PC-3 (cell line): ENCODE results near the gene C17orf67. TPM values are rescaled to one million over a fixed set of nuclear protein-coding genes. Genes with fewer than 3 reads are reported as not detected.

Experiments used
- ATAC-seq: fragments of 200-7000 bp; cut with Tn5 transposase; 2 replicates; pipeline ENCODE4 v1.9.1; 2020; ENCODE audit warnings: mild to moderate bottlenecking, moderate library complexity
- BruUV-seq: library from RNA; stranded (reverse); fragments of 400-500 nt; replicated peaks from 2 replicates; lab custom pipeline; 2021; lab: Mats Ljungman, UMichigan
- CTCF ChIA-PET: fragments of 300-600 bp; sonication (Branson Sonifier 250); formaldehyde crosslinking; loops from one replicate; lab custom pipeline; 2022; ENCODE audit warnings: antibody characterized with exemption; lab: Charles Lee
- POLR2A ChIA-PET: fragments of 300-600 bp; sonication (Branson Sonifier 250); formaldehyde crosslinking; loops from one replicate; lab custom pipeline; 2022; ENCODE audit warnings: antibody characterized with exemption; ENCODE audit not compliant: unreplicated experiment; lab: Charles Lee
- DNase-seq: peaks from one replicate; pipeline ENCODE4 v3.0.0-alpha.2; 2015
- H2AFZ ChIP-seq: fragments of 300-600 bp; sonication (generic); 2 replicates; pipeline ENCODE4 v1.6.0; 2016; ENCODE audit warnings: antibody characterized with exemption, low read length
- H3F3A ChIP-seq: fragments of 300-600 bp; sonication (generic); one replicate; pipeline ENCODE4 v1.6.0; 2017; ENCODE audit warnings: antibody characterized with exemption, low read length, control low read depth, mild to moderate bottlenecking; ENCODE audit not compliant: unreplicated experiment
- H3K27ac ChIP-seq: fragments of 300-600 bp; sonication (generic); 2 replicates; pipeline ENCODE4 v1.5.1; 2016; ENCODE audit warnings: mild to moderate bottlenecking, low read length
- H3K27me3 ChIP-seq: fragments of 300-600 bp; sonication (generic); 2 replicates; pipeline ENCODE4 v1.6.1; 2016; ENCODE audit warnings: low read length, mixed read lengths
- H3K36me3 ChIP-seq: fragments of 300-600 bp; sonication (generic); 2 replicates; pipeline ENCODE4 v1.6.1; 2016; ENCODE audit warnings: low read depth, mixed run types, low read length, mixed read lengths
- H3K4me1 ChIP-seq: fragments of 300-600 bp; sonication (generic); 2 replicates; pipeline ENCODE4 v1.5.1; 2016; ENCODE audit warnings: low read length; ENCODE audit not compliant: insufficient read depth
- H3K4me2 ChIP-seq: fragments of 300-600 bp; sonication (generic); 2 replicates; pipeline ENCODE4 v1.6.0; 2016; ENCODE audit warnings: low read length
- H3K4me3 ChIP-seq: fragments of 300-600 bp; sonication (generic); 2 replicates; pipeline ENCODE4 v1.5.1; 2016; ENCODE audit warnings: mild to moderate bottlenecking, low read length, mixed read lengths
- H3K79me2 ChIP-seq: fragments of 300-600 bp; sonication (generic); 2 replicates; pipeline ENCODE4 v1.6.1; 2017; ENCODE audit warnings: low read length, mixed read lengths
- H3K9ac ChIP-seq: fragments of 300-600 bp; sonication (generic); 2 replicates; pipeline ENCODE4 v1.6.0; 2016; ENCODE audit warnings: mild to moderate bottlenecking, low read length
- H3K9me2 ChIP-seq: fragments of 300-600 bp; sonication (generic); replicated peaks from 2 replicates; pipeline ENCODE4 v1.6.1; 2016; ENCODE audit warnings: mixed run types, low read length, mixed read lengths
- H3K9me3 ChIP-seq: fragments of 300-600 bp; sonication (generic); 2 replicates; pipeline ENCODE4 v1.6.1; 2016; ENCODE audit warnings: low read length, mixed read lengths
- H4K20me1 ChIP-seq: fragments of 300-600 bp; sonication (generic); 2 replicates; pipeline ENCODE4 v1.6.1; 2016; ENCODE audit warnings: low read length, mixed read lengths
- EZH2 ChIP-seq: fragments of 300-600 bp; sonication (generic); IDR thresholded peaks from one replicate; pipeline ENCODE4 v1.6.1; 2017; ENCODE audit warnings: antibody characterized with exemption, mild to moderate bottlenecking, low read length; ENCODE audit not compliant: unreplicated experiment
- EZH2phosphoT487 ChIP-seq: fragments of 300-600 bp; sonication (generic); IDR thresholded peaks from 2 replicates; pipeline ENCODE4 v1.6.1; 2018; ENCODE audit warnings: mild to moderate bottlenecking, antibody characterized with exemption, low read length, borderline replicate concordance
- intact Hi-C: fragments of 100-400 bp; cut with micrococcal nuclease; formaldehyde crosslinking; loops from 2 replicates; pipeline ENCODE4 v1.9.0; 2023
- total RNA-seq: library from RNA; depleted of rRNA; stranded (reverse); fragments of >200 nt; gene quantifications from 2 replicates; pipeline ENCODE4 v1.2.3, GENCODE V29; 2014
- TF ChIP-seq, protein P1 (sequence below): fragments of 300-600 bp; sonication (generic); conservative IDR thresholded peaks from 2 replicates; pipeline ENCODE4 v1.5.1; 2017; ENCODE audit warnings: antibody characterized with exemption, low read depth, mild to moderate bottlenecking, low read length

The C17orf67 gene
- total RNA-seq, 1 experiment from 2014 or later: 4.4 TPM

DNA sequence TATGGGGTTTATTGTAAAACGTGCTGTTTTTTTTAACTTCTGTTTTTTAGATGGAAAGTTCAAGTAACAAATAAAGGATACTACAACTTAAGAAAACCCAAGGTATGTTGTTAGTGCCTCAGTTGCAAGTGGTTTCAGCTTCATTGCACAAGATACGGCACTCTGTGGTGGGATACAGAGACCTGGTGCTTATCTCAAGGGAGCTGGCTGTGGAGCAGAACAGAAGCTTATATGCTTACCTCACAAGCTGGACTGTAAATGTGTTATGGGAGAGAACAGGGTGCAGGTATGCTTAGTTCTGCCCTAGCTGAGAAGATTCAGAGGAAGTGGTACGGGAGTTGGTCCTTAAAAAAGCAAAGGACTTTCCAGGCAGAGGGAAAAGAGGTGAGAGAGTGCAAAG lies 15.4 kb upstream of the C17orf67 start:
- Histone ChIP-seq H3K9me3 (no peaks in the 10 kb centered on the region), H3K36me3 (peaks cover 24% of the 10 kb centered on the region; the same call in 1 of the 2 replicates), H3K9me2 (no peaks in the 10 kb centered on the region), H3K4me2 (no peak overlapping the region), H3F3A (no peaks in the 10 kb centered on the region), H3K79me2 (no peaks in the 10 kb centered on the region), H3K4me3 (no peak overlapping the region), H3K4me1 (no peaks in the 10 kb centered on the region), H4K20me1 (no peaks in the 10 kb centered on the region), H3K9ac (no peak overlapping the region), H3K27me3 (no peaks in the 10 kb centered on the region), H3K27ac (no peak overlapping the region), H2AFZ (no peak overlapping the region)
- ChIA-PET CTCF (no interaction called here), POLR2A (no interaction called here)
- intact Hi-C loops: no loop called here
- ATAC-seq: no peak
- no TSS peak for BruUV-seq
- TF ChIP-seq, protein P1, sequence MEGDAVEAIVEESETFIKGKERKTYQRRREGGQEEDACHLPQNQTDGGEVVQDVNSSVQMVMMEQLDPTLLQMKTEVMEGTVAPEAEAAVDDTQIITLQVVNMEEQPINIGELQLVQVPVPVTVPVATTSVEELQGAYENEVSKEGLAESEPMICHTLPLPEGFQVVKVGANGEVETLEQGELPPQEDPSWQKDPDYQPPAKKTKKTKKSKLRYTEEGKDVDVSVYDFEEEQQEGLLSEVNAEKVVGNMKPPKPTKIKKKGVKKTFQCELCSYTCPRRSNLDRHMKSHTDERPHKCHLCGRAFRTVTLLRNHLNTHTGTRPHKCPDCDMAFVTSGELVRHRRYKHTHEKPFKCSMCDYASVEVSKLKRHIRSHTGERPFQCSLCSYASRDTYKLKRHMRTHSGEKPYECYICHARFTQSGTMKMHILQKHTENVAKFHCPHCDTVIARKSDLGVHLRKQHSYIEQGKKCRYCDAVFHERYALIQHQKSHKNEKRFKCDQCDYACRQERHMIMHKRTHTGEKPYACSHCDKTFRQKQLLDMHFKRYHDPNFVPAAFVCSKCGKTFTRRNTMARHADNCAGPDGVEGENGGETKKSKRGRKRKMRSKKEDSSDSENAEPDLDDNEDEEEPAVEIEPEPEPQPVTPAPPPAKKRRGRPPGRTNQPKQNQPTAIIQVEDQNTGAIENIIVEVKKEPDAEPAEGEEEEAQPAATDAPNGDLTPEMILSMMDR: no peak
- TF ChIP-seq EZH2: no peak
- no peak for TF ChIP-seq EZH2phosphoT487
- DNase-seq: no peak

DNA sequence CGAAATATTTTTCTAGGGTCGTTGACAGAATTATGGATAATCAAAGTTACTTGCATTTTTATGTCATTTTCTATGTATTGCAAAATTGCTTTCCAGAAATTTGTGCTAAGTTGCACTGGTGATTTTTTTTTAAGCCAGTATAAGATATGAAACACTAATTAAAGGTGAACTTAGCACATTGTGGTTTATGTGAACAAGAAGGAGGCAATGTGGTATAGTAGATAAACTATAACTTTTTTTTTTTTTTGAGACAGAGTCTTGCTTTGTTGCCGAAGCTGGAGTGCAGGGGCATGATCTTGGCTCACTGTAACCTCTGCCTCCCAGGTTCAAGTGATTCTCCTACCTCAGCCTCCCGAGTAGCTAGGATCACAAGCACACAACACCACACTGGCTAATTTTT lies 13.4 kb upstream of the C17orf67 start:
- H3K4me3 ChIP-seq: no peak overlapping the region
- BruUV-seq: no TSS peak
- H3K9ac ChIP-seq: no peak overlapping the region
- POLR2A ChIA-PET: no interaction called here
- CTCF ChIA-PET: no interaction called here
- no peaks in the 10 kb centered on the region for H3K4me1 ChIP-seq
- intact Hi-C loops: no loop called here
- no peak overlapping the region for H3K4me2 ChIP-seq
- no peaks in the 10 kb centered on the region for H3K27me3 ChIP-seq
- H4K20me1 ChIP-seq: no peaks in the 10 kb centered on the region
- peaks cover 26% of the 10 kb centered on the region for H3K36me3 ChIP-seq
- H3K27ac ChIP-seq: no peak overlapping the region
- ATAC-seq (no peak), DNase-seq (no peak)
- TF ChIP-seq EZH2: no peak
- TF ChIP-seq EZH2phosphoT487: no peak
- TF ChIP-seq, protein P1: no peak
- H3K9me3 ChIP-seq: no peaks in the 10 kb centered on the region
- no peak overlapping the region for H2AFZ ChIP-seq
- H3K79me2 ChIP-seq: no peaks in the 10 kb centered on the region
- no peaks in the 10 kb centered on the region for H3K9me2 ChIP-seq
- no peaks in the 10 kb centered on the region for H3F3A ChIP-seq

DNA sequence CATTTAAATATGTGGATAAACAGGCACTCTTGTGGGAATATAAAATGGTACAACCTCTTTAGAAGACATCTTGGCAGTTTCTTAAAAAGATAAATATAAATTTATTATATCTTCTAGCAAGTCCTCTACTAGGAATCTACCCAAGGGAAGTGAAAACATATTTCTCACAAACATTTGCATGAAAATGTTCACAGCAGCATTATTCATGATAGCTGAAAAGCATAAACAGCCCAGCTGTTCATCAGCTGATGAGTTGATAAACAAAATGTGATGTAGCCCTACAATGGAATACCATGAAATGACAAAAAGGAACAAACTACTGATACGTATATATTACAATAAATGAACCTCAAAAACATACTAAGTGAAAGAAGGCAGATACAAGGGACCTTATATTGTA lies 12.2 kb upstream of the C17orf67 start:
- intact Hi-C loops: no loop called here
- no peak overlapping the region for H2AFZ ChIP-seq
- no peaks in the 10 kb centered on the region for H3K9me2 ChIP-seq
- no peaks in the 10 kb centered on the region for H3K9me3 ChIP-seq
- H3K27ac ChIP-seq: no peak overlapping the region
- DNase-seq (no peak), ATAC-seq (no peak)
- H3K4me2 ChIP-seq: no peak overlapping the region
- peaks cover 18% of the 10 kb centered on the region for H3K36me3 ChIP-seq
- H3F3A ChIP-seq: no peaks in the 10 kb centered on the region
- H4K20me1 ChIP-seq: no peaks in the 10 kb centered on the region
- POLR2A ChIA-PET: interaction anchor here (0.7 kb wide), 1 partner anchor 30 kb away, joined by 3 read pairs; no protein-coding TSS in a partner anchor
- BruUV-seq: no TSS peak
- CTCF ChIA-PET: no interaction called here
- H3K27me3 ChIP-seq: no peaks in the 10 kb centered on the region
- H3K79me2 ChIP-seq: no peaks in the 10 kb centered on the region
- TF ChIP-seq EZH2phosphoT487 (no peak), EZH2 (no peak)
- TF ChIP-seq, protein P1: no peak
- no peak overlapping the region for H3K4me3 ChIP-seq
- H3K4me1 ChIP-seq: no peaks in the 10 kb centered on the region
- no peak overlapping the region for H3K9ac ChIP-seq
